Gastrocnemius medialis (tissue), 4 donors: ENCODE measurements around the gene SHTN1.

Source experiments
- POLR2A ChIP-seq, 2 donors: fragments of 450-650 bp; IDR thresholded peaks; one replicate each; pipeline ENCODE4 v1.6.1; 2017; ENCODE audit warnings: antibody characterized with exemption in 2 of 2, mild to moderate bottlenecking in 2 of 2, moderate library complexity in 2 of 2
- TF ChIP-seq, protein P1 (sequence below), 5 experiments: fragments of 450-650 bp in 3 of 5; fragments of 200-600 bp in 2 of 5; sonication (generic) in 2 of 5; IDR thresholded peaks in 4 of 5; conservative IDR thresholded peaks in 1 of 5; 1 replicate in 4 of 5; 2 replicates in 1 of 5; pipeline ENCODE4 v1.5.1; 2016 to 2019; ENCODE audit warnings: antibody characterized with exemption in 5 of 5, mild to moderate bottlenecking in 3 of 5, moderate library complexity in 3 of 5

DNA sequence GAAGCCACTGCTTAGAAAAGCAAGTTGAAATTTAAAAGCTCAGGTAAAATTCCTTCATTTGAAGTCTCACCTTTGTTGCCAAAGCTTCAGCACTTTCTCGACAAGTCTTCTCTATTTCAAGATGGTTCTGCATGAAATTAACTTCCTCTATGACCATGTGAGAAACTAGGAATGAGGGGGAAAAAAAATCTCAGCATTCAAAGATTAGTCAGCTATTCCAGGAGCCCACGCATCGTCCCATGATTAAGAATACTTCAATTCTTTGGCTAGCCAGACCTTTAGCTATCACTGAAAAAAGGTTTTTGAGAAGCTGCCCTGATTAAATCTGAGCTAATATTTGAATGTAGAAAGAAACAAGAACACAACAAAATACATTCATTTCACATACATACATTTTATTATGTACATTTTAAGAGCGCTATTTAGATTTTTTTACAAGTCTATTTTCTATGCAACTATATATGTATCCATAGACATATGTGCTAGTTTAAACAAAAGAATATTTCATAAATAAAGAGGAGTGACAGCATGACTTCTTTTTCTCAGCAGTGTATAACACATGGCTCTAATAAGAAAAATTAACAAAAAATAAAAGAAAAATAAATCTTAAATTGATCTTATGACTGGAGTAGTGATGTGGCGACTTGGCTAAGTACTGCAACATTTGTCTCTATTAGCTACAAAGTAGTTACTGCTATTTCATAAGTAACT, 44.8 kb downstream of the SHTN1 start:
- TF ChIP-seq, protein P1, sequence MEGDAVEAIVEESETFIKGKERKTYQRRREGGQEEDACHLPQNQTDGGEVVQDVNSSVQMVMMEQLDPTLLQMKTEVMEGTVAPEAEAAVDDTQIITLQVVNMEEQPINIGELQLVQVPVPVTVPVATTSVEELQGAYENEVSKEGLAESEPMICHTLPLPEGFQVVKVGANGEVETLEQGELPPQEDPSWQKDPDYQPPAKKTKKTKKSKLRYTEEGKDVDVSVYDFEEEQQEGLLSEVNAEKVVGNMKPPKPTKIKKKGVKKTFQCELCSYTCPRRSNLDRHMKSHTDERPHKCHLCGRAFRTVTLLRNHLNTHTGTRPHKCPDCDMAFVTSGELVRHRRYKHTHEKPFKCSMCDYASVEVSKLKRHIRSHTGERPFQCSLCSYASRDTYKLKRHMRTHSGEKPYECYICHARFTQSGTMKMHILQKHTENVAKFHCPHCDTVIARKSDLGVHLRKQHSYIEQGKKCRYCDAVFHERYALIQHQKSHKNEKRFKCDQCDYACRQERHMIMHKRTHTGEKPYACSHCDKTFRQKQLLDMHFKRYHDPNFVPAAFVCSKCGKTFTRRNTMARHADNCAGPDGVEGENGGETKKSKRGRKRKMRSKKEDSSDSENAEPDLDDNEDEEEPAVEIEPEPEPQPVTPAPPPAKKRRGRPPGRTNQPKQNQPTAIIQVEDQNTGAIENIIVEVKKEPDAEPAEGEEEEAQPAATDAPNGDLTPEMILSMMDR (IDR thresholded peaks at IDR 0.05 in 4 of 5, conservative IDR thresholded peaks at IDR 0.05 in 1 of 5), result no peak
- no peak for TF ChIP-seq POLR2A (IDR thresholded peaks at IDR 0.05)
